HK-2 (cell line): ENCODE measurements around the gene DLG3.
A peak's percentile ranks its signal among the peaks of the same experiment; 100 is the strongest.

Experiments used
- DNase-seq: peaks from one replicate; pipeline ENCODE4 v3.0.0-alpha.2; 2018; ENCODE audit not compliant: unreplicated experiment

Gene DLG3

GRCh38 chrX:70525733-70526132 lies 81.1 kb downstream of the DLG3 start:
- DNase-seq, result peak; percentile 52

- DNase-seq, result no peak
Measured at GRCh38 chrX:70527053-70527452, 82.4 kb downstream of the DLG3 start.

- no peak for DNase-seq
Measured at GRCh38 chrX:70527610-70528345, 83.1 kb downstream of the DLG3 start.

GRCh38 chrX:70535198-70535597 lies 90.6 kb downstream of the DLG3 start:
- no peak for DNase-seq

GRCh38 chrX:70549429-70549828 lies 104.8 kb downstream of the DLG3 start:
- DNase-seq, result no peak

GRCh38 chrX:70552130-70552704 lies 107.6 kb downstream of the DLG3 start:
- DNase-seq, result no peak

- no peak for DNase-seq
Measured at GRCh38 chrX:70553516-70553915, 108.9 kb downstream of the DLG3 start.

- DNase-seq, result no peak
Measured at GRCh38 chrX:70554081-70554480, 109.4 kb downstream of the DLG3 start.

- no peak for DNase-seq
Measured at GRCh38 chrX:70554523-70554922, 109.9 kb downstream of the DLG3 start.

GRCh38 chrX:70554948-70555347 lies 110.3 kb downstream of the DLG3 start:
- DNase-seq, result no peak
